Pericardium fibroblast (primary cell): ENCODE results near the gene ALG13. TPM values are rescaled to one million over a fixed set of nuclear protein-coding genes. Genes with fewer than 3 reads are reported as not detected.

Source experiments
- total RNA-seq: library from RNA; depleted of rRNA; stranded (reverse); fragments of >200 nt; gene quantifications from 2 replicates; pipeline ENCODE4 v1.2.3, GENCODE V29; 2015

Gene ALG13
- 14.2 and 15.0 TPM in 2 replicates for total RNA-seq

GRCh38 chrX:111680988-111681779 is at the start of gene ALG13:
Gene ALG13 (plus strand): TSS chrX:111681170. CDS start chrX:111681219, 49 bp downstream.

Other genes starting within 250 kb of the ALG13 start
- gene SERTM2, start 169.5 kb upstream of the ALG13 start, total RNA-seq, result not detected in 2 replicates
- not detected in 2 replicates for gene TRPC5OS, start 195.0 kb downstream of the ALG13 start, total RNA-seq